HG02623 (cell line): ENCODE results near the gene NRM.
"Not testable (repeated sequence)": the region's sequence is repeated elsewhere in the genome, so short reads cannot be mapped to it uniquely, and the experiment has no call there.

Source experiments
- ATAC-seq: cut with Tn5 transposase; IDR thresholded peaks from one replicate; pipeline ENCODE4 v1.9.1; 2021; ENCODE audit warnings: moderate library complexity; ENCODE audit not compliant: unreplicated experiment

The NRM gene

GRCh38 chr6:30672445-30673253 lies 18.1 kb downstream of the NRM start, which contains the start of gene DHX16:
Gene DHX16, minus strand, starts transcription at chr6:30673006. Its CDS starts 165 bp downstream, at chr6:30672841.
- ATAC-seq = peak; percentile 64

- no peak for ATAC-seq
Observed at GRCh38 chr6:30670760-30671527, 19.8 kb downstream of the NRM start.

- ATAC-seq = not testable (repeated sequence)
Observed at GRCh38 chr6:30666300-30666699, 24.5 kb downstream of the NRM start.

- no peak for ATAC-seq
Observed at GRCh38 chr6:30664994-30665767, 25.6 kb downstream of the NRM start.

GRCh38 chr6:30657922-30658321 lies 32.9 kb downstream of the NRM start:
- not testable (repeated sequence) for ATAC-seq

- ATAC-seq = no peak
Observed at GRCh38 chr6:30657454-30657853, 33.3 kb downstream of the NRM start.

- no peak for ATAC-seq
Observed at GRCh38 chr6:30656513-30656912, 34.3 kb downstream of the NRM start.

- ATAC-seq = no peak
Observed at GRCh38 chr6:30655743-30656094, 35.1 kb downstream of the NRM start.

GRCh38 chr6:30654798-30655742 lies 35.7 kb downstream of the NRM start:
- no peak for ATAC-seq

GRCh38 chr6:30651143-30651542 lies 39.6 kb downstream of the NRM start:
- no peak for ATAC-seq

- ATAC-seq = peak; percentile 66
Observed at GRCh38 chr6:30647242-30648116, 43.3 kb downstream of the NRM start.

GRCh38 chr6:30646450-30647241 lies 44.1 kb downstream of the NRM start, which contains the start of gene C6orf136:
Gene C6orf136, plus strand, starts transcription at chr6:30647133. Its CDS starts 99 bp downstream, at chr6:30647232.
- peak; percentile 56 for ATAC-seq

- no peak for ATAC-seq
Observed at GRCh38 chr6:30645989-30646388, 44.8 kb downstream of the NRM start.

- ATAC-seq = no peak
Observed at GRCh38 chr6:30644769-30645168, 46.0 kb downstream of the NRM start.

- ATAC-seq = no peak
Observed at GRCh38 chr6:30643656-30644055, 47.1 kb downstream of the NRM start.

- no peak for ATAC-seq
Observed at GRCh38 chr6:30641048-30641447, 49.7 kb downstream of the NRM start.

- no peak for ATAC-seq
Observed at GRCh38 chr6:30640481-30640880, 50.3 kb downstream of the NRM start.
